GM12878 (cell line): Measurements from ENCODE around the gene AUNIP. TPM values are rescaled to one million over a fixed set of nuclear protein-coding genes. Genes with fewer than 3 reads are reported as not detected.

Experiments used
- ATAC-seq: fragments of 200-7000 bp; cut with Tn5 transposase; 3 replicates; pipeline ENCODE4 v1.9.1; 2020; ENCODE audit warnings: mild to moderate bottlenecking, moderate library complexity
- BruUV-seq: library from RNA; stranded (reverse); fragments of 400-500 nt; replicated peaks from 2 replicates; lab custom pipeline; 2021; lab: Mats Ljungman, UMichigan
- CTCF ChIA-PET: fragments of 300-600 bp; sonication (Branson Sonifier 250); formaldehyde crosslinking; extraction: SDS; loops from one replicate; lab custom pipeline; 2021; ENCODE audit warnings: inconsistent platforms; lab: Yijun Ruan, JAX
- POLR2A ChIA-PET: fragments of 350-600 bp; formaldehyde crosslinking; extraction: SDS; loops from one replicate; lab custom pipeline; 2021; ENCODE audit warnings: inconsistent platforms; lab: Charles Lee
- RAD21 ChIA-PET: fragments of 300-600 bp; sonication (Branson Sonifier 250); formaldehyde crosslinking; loops from one replicate; lab custom pipeline; 2023; ENCODE audit warnings: antibody characterized with exemption; ENCODE audit not compliant: unreplicated experiment; lab: Charles Lee
- SMC1A ChIA-PET: fragments of 300-600 bp; sonication (Branson Sonifier 250); formaldehyde crosslinking; loops from one replicate; lab custom pipeline; 2023; ENCODE audit not compliant: unreplicated experiment, uncharacterized antibody; lab: Charles Lee
- DNase-seq: peaks from one replicate; pipeline ENCODE4 v3.0.0-alpha.2; 2011; ENCODE audit warnings: low read depth, low spot score
- FAIRE-seq: peaks from 3 replicates; lab custom pipeline; 2011; peaks lifted over from hg19 to GRCh38; lab: Jason Lieb, UNC
- H2AFZ ChIP-seq: 2 replicates; pipeline ENCODE4 v1.6.0; 2011; ENCODE audit warnings: low read depth, low read length, control low read depth; ENCODE audit not compliant: control insufficient read depth
- H3K27ac ChIP-seq: 2 replicates; pipeline ENCODE4 v1.5.1; 2011; ENCODE audit warnings: control low read depth; ENCODE audit not compliant: control insufficient read depth, insufficient read depth
- H3K27me3 ChIP-seq, 2 experiments: replicated peaks in 1 of 2; 2 replicates each; pipeline versions ENCODE4 v1.6.0 to v1.6.1; 2011; ENCODE audit warnings: low read length in 1 of 2; ENCODE audit not compliant: control insufficient read depth in 2 of 2, insufficient read depth in 2 of 2
- H3K36me3 ChIP-seq, 2 experiments: 2 replicates each; pipeline ENCODE4 v1.5.1; 2011; ENCODE audit warnings: low read length in 1 of 2; ENCODE audit not compliant: control insufficient read depth in 2 of 2, insufficient read depth in 2 of 2
- H3K4me1 ChIP-seq: 2 replicates; pipeline ENCODE4 v1.6.1; 2011; ENCODE audit warnings: mild to moderate bottlenecking, low read length, moderate library complexity, mixed read lengths; ENCODE audit not compliant: control insufficient read depth, insufficient read depth
- H3K4me2 ChIP-seq: 2 replicates; pipeline ENCODE4 v1.6.0; 2011; ENCODE audit warnings: control low read depth; ENCODE audit not compliant: control insufficient read depth, insufficient read depth
- H3K4me3 ChIP-seq: fragments of 200-600 bp; sonication (generic); 2 replicates; pipeline ENCODE4 v1.5.1; 2016
- H3K79me2 ChIP-seq: 2 replicates; pipeline ENCODE4 v1.6.0; 2011; ENCODE audit warnings: low read length; ENCODE audit not compliant: control insufficient read depth, insufficient read depth
- H3K9ac ChIP-seq: 2 replicates; pipeline ENCODE4 v1.8.0; 2011; ENCODE audit warnings: low read length, control low read depth, mixed read lengths; ENCODE audit not compliant: control insufficient read depth, insufficient read depth
- H3K9me3 ChIP-seq: replicated peaks from 3 replicates; pipeline ENCODE4 v1.5.1; 2011; ENCODE audit warnings: mild to moderate bottlenecking, low read length; ENCODE audit not compliant: control insufficient read depth, insufficient read depth
- H4K20me1 ChIP-seq: 2 replicates; pipeline ENCODE4 v1.6.0; 2011; ENCODE audit not compliant: control insufficient read depth, insufficient read depth
- ASH2L ChIP-seq: fragments of 300-600, 200-600 bp; sonication (generic); IDR thresholded peaks from 2 replicates; pipeline ENCODE4 v1.6.1; 2017; ENCODE audit warnings: low read depth, mild to moderate bottlenecking, borderline replicate concordance
- BMI1 ChIP-seq: fragments of 450-650 bp; IDR thresholded peaks from 2 replicates; pipeline ENCODE4 v1.6.1; 2016; ENCODE audit warnings: mild to moderate bottlenecking, moderate library complexity, borderline replicate concordance
- CBX3 ChIP-seq: fragments of 200-600 bp; sonication (generic); IDR thresholded peaks from 2 replicates; pipeline ENCODE4 v1.6.1; 2016; ENCODE audit warnings: low read depth, borderline replicate concordance
- CEBPB ChIP-seq, 2 experiments: fragments of 150-350 bp in 1 of 2; IDR thresholded peaks; 2 replicates each; pipeline ENCODE4 v1.6.1; 2012 to 2014; ENCODE audit warnings: low read depth in 2 of 2, low read length in 2 of 2, borderline replicate concordance in 1 of 2, inconsistent platforms in 1 of 2
- FOXM1 ChIP-seq: IDR thresholded peaks from 2 replicates; pipeline ENCODE4 v1.6.1; 2012; ENCODE audit warnings: low read depth, mild to moderate bottlenecking, inconsistent platforms, low read length, moderate library complexity
- IKZF2 ChIP-seq, 2 experiments: fragments of 450-650 bp; IDR thresholded peaks; 2 replicates each; pipeline ENCODE4 v1.6.1; 2017; ENCODE audit warnings: mild to moderate bottlenecking in 2 of 2, moderate library complexity in 2 of 2
- MTA2 ChIP-seq: fragments of 450-650 bp; IDR thresholded peaks from 2 replicates; pipeline ENCODE4 v1.6.1; 2016; ENCODE audit warnings: low read depth, mild to moderate bottlenecking, moderate library complexity
- POLR2AphosphoS2 ChIP-seq: IDR thresholded peaks from 2 replicates; pipeline ENCODE4 v1.6.1; 2011; ENCODE audit warnings: low read depth, mild to moderate bottlenecking, low read length, improper control_type of control experiment, moderate library complexity
- RAD21 ChIP-seq: IDR thresholded peaks from 2 replicates; pipeline ENCODE4 v1.6.1; 2011; ENCODE audit warnings: mild to moderate bottlenecking, low read depth, low read length, moderate library complexity; ENCODE audit not compliant: insufficient read depth
- RAD51 ChIP-seq: fragments of 450-650 bp; IDR thresholded peaks from 2 replicates; pipeline ENCODE4 v1.6.1; 2016; ENCODE audit warnings: moderate library complexity, mild to moderate bottlenecking, inconsistent platforms
- WGBS: methylation state at CpG from one replicate; pipeline ENCODE4 v1.1.6; 2016; ENCODE audit warnings: low lambda C conversion rate; ENCODE audit not compliant: insufficient replicate concordance, insufficient coverage; ENCODE audit errors: missing lambda C conversion rate; 5-methylcytosine and 5-hydroxymethylcytosine counted together
- in situ Hi-C: fragments of 300-500 bp; cut with MboI; formaldehyde crosslinking; loops from 9 replicates; pipeline ENCODE4 v1.14.3; 2018; ENCODE audit warnings: mixed read lengths
- intact Hi-C: fragments of 100-400 bp; cut with micrococcal nuclease; formaldehyde crosslinking; loops from one replicate; pipeline ENCODE4 v1.14.2; 2022; ENCODE audit not compliant: unreplicated experiment
- polyA plus RNA-seq, 11 experiments: library from polyadenylated mRNA; depleted of rRNA in 4 of 11; unstranded in 6 of 11; stranded (reverse) in 5 of 11; fragments of >200 nt; fragmentation: Nextera tagmentation in 4 of 11; fragmentation: Illumina TruSeq in 1 of 11; extraction: Ambion mirVana in 4 of 11; extraction: Trizol in 1 of 11; gene quantifications; 1 replicate in 1 of 11; 2 replicates in 10 of 11; pipeline versions ENCODE4 v1.2.1 to v1.2.3, GENCODE V29; 2011 to 2016; ENCODE audit warnings: inconsistent platforms in 2 of 11, missing spikeins in 2 of 11, low read depth in 1 of 11
- total RNA-seq, 4 experiments: library from RNA; depleted of rRNA in 3 of 4; stranded (reverse); fragments of >200 nt in 3 of 4; fragmentation: Illumina TruSeq in 1 of 4; extraction: Trizol in 1 of 4; gene quantifications; 2 replicates each; pipeline versions ENCODE4 v1.2.1 to v1.2.3, GENCODE V29; 2013 to 2021
- TF ChIP-seq, protein P1 (sequence below): IDR thresholded peaks from 2 replicates; pipeline ENCODE4 v1.6.1; 2011; ENCODE audit warnings: borderline replicate concordance, low read depth, mild to moderate bottlenecking, moderate library complexity, low read length; ENCODE audit not compliant: insufficient read depth, poor library complexity, severe bottlenecking

Gene AUNIP
- total and polyA plus RNA-seq, 10 of the 15 experiments (the other 5 are each of a cell fraction or from before 2014, with no cell fraction given): 3.9 to 20.0 (median 12.7) TPM

DNA sequence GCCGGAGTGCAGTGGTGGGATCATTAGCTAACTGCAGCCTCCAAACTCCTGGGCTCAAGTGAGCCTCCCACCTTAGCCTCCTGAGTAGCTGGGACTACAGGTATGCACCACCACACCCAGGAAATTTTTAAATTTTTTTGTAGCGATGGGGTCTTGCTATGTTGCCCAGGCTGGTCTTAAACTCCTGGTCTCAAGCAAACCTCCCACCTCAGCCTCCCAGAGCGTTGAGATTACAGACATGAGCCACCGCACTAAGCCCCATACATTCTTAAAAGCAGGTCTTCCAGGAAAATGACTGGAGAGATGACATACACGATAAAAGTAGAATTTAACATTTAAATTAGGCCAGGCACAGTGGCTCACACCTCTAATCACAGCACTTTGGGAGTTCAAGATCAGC, 26.1 kb downstream of the AUNIP start:
- in situ Hi-C loops (no loop called here), intact Hi-C loops (no loop called here)
- H3K4me1 ChIP-seq: no peaks in the 10 kb centered on the region
- RAD21 ChIA-PET: interaction anchor here (1.4 kb wide), 1 partner anchor 12 kb away, joined by 3 read pairs; no protein-coding TSS in a partner anchor
- no peak overlapping the region for H3K4me2 ChIP-seq
- TF ChIP-seq CBX3 (no peak), CEBPB (IDR thresholded peaks at IDR 0.05; ENCODE audit: borderline replicate concordance in 1 of 2, low read depth in 2 of 2, low read length in 2 of 2) (no peak), RAD21 (no peak), POLR2AphosphoS2 (no peak), RAD51 (no peak), IKZF2 (IDR thresholded peaks at IDR 0.05) (no peak), BMI1 (no peak), ASH2L (no peak), MTA2 (no peak), FOXM1 (no peak)
- TF ChIP-seq, protein P1, sequence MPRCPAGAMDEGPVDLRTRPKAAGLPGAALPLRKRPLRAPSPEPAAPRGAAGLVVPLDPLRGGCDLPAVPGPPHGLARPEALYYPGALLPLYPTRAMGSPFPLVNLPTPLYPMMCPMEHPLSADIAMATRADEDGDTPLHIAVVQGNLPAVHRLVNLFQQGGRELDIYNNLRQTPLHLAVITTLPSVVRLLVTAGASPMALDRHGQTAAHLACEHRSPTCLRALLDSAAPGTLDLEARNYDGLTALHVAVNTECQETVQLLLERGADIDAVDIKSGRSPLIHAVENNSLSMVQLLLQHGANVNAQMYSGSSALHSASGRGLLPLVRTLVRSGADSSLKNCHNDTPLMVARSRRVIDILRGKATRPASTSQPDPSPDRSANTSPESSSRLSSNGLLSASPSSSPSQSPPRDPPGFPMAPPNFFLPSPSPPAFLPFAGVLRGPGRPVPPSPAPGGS: no peak
- no peak overlapping the region for H2AFZ ChIP-seq
- no TSS peak for BruUV-seq
- ATAC-seq (no peak), FAIRE-seq (no peak), DNase-seq (no peak)
- H3K9me3 ChIP-seq: no peaks in the 10 kb centered on the region
- H3K36me3 ChIP-seq: peaks cover 7 to 31% of the 10 kb centered on the region in 2 experiments
- no peak overlapping the region for H3K9ac ChIP-seq
- 98% methylated on average over 5 of the region's 5 CpGs for WGBS
- POLR2A ChIA-PET: no interaction called here
- H3K27ac ChIP-seq: no peak overlapping the region
- no peaks in the 10 kb centered on the region for H3K27me3 ChIP-seq
- no peaks in the 10 kb centered on the region for H4K20me1 ChIP-seq
- SMC1A ChIA-PET: no interaction called here
- no peaks in the 10 kb centered on the region for H3K79me2 ChIP-seq
- CTCF ChIA-PET: interaction anchor here (1.1 kb wide), 1 partner anchor 21 kb away, joined by 4 read pairs; no protein-coding TSS in a partner anchor
- no peak overlapping the region for H3K4me3 ChIP-seq
